Pancreas (tissue), 10 donors: Measurements from ENCODE around the gene LDLRAD4. TPM values are rescaled to one million over a fixed set of nuclear protein-coding genes. Genes with fewer than 3 reads are reported as not detected.

Experiments used
- ATAC-seq, 4 donors: fragments of 200-7000 bp; cut with Tn5 transposase; one replicate each; pipeline versions ENCODE4 v1.8.0 to v1.9.1; 2020; ENCODE audit warnings: mild to moderate bottlenecking in 4 of 4, moderate library complexity in 4 of 4
- DNase-seq, 6 donors: peaks; one replicate each; pipeline ENCODE4 v3.0.0-alpha.2; 2020
- FAIRE-seq: peaks from 2 replicates; lab custom pipeline; 2012; peaks lifted over from hg19 to GRCh38; lab: Jason Lieb, UNC
- H3K27ac ChIP-seq, 4 donors: fragments of 200-600 bp; sonication (generic); 1 replicate in 3 of 4; 2 replicates in 1 of 4; pipeline versions ENCODE4 v1.5.0 to v1.8.0; 2020
- H3K27me3 ChIP-seq, 4 donors: fragments of 200-600 bp; one replicate each; pipeline ENCODE4 v1.8.0; 2021
- H3K36me3 ChIP-seq, 3 donors: fragments of 200-600 bp; sonication (generic) in 1 of 3; one replicate each; pipeline versions ENCODE4 v1.5.0 to v1.8.0; 2020 to 2021
- H3K4me1 ChIP-seq, 3 donors: fragments of 200-600 bp; one replicate each; pipeline ENCODE4 v1.8.0; 2021
- H3K4me3 ChIP-seq, 4 donors: fragments of 200-600 bp; sonication (generic) in 2 of 4; one replicate each; pipeline versions ENCODE4 v1.5.0 to v1.8.0; 2020 to 2021
- H3K9me3 ChIP-seq, 4 donors: fragments of 200-600 bp; one replicate each; pipeline ENCODE4 v1.8.0; 2021
- CTCF ChIP-seq, 4 donors: fragments of 200-600 bp; sonication (generic) in 3 of 4; IDR thresholded peaks; one replicate each; pipeline versions ENCODE4 v1.5.0 to v1.8.0; 2021; ENCODE audit warnings: antibody characterized with exemption in 4 of 4
- WGBS, 2 donors: extraction: QIAGEN DNeasy Blood & Tissue Kit; methylation state at CpG; one replicate each; pipeline ENCODE4 v1.1.7; 2013; 5-methylcytosine and 5-hydroxymethylcytosine counted together
- intact Hi-C, 3 donors: fragments of 100-400 bp; cut with DNase I; formaldehyde crosslinking; loops; one replicate each; pipeline versions ENCODE4 v1.11.1 to v1.14.2; 2022
- polyA plus RNA-seq, 2 donors: library from polyadenylated mRNA; stranded (reverse); fragments of 200-250 nt; gene quantifications; one replicate each; pipeline ENCODE4 v1.2.3, GENCODE V29; 2013
- total RNA-seq, 6 donors: library from RNA; stranded (reverse); fragmentation: NEBNext Ultra II Directional in 4 of 6; extraction: Animal tissue kit (Norgen Biotek cat#: 25700) in 4 of 6; gene quantifications; one replicate each; pipeline versions ENCODE4 v1.2.1 to v1.2.4, GENCODE V29; 2021 to 2023
- donor health status: healthy with polysubstance abuse.
- donor health status: DM: no; HTN: no; CAD: no; lungs with moderate emphysema.
- donor health status: DM: no; HTN: no; CAD: no.
- donor health status: control.
- donor health status: control.
- donor health status: Bipolar disorder and iron deficiency.
- donor health status: DM: yes; HTN: yes; CAD: no.
- donor health status: DM: no; HTN: no; CAD: no.
- donor health status: DM: no; HTN: no; CAD: no.
- donor health status: DM: yes; HTN: yes; CAD: no.

Gene LDLRAD4
- total and polyA plus RNA-seq, 8 donors, result 2.5 to 21.8 (median 5.7) TPM

- Histone ChIP-seq H3K27ac (no peak overlapping the region), H3K4me1 (no peaks in the 10 kb centered on the region), H3K4me3 (no peak overlapping the region), H3K36me3 (no peaks in the 10 kb centered on the region), H3K27me3 (no peaks in the 10 kb centered on the region), H3K9me3 (no peaks in the 10 kb centered on the region)
- 67 to 69% methylated on average over 10 of the region's 10 CpGs for WGBS, 2 donors
- ATAC-seq (no peak), DNase-seq (no peak), FAIRE-seq (no peak)
- intact Hi-C loops, result no loop called here
- no peak for TF ChIP-seq CTCF (IDR thresholded peaks at IDR 0.05)
These were observed 272.6 kb downstream of the LDLRAD4 start for GRCh38 chr18:13491138-13491537.

DNA sequence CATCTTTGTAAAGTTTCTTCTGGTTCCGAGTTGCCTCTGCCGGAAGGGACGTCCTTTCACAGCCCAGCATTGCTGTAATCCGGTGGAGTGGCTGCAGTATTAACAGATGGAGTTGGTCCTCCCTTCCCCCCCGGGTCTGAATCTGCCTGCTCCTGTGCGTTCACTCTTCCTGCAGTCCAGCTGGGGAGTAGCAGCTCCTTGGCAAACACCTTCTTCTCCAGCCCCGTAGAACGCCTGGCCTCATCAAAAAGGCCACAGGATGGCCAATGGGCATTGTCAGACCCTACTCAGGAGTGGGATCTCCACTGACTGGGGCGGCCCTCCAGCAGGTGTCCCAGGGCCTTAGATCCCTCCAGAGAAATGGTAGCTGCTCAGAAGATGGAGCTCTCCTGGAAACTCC is 273.8 kb downstream of the LDLRAD4 start:
- no peak for DNase-seq
- WGBS, 2 donors, result 84% methylated on average over 9 of the region's 9 CpGs
- Histone ChIP-seq H3K4me3 (no peak overlapping the region), H3K4me1 (no peaks in the 10 kb centered on the region), H3K27me3 (no peaks in the 10 kb centered on the region), H3K9me3 (no peaks in the 10 kb centered on the region), H3K27ac (no peak overlapping the region), H3K36me3 (no peaks in the 10 kb centered on the region)
- no peak for TF ChIP-seq CTCF (IDR thresholded peaks at IDR 0.05)
- FAIRE-seq, result no peak
- intact Hi-C loops, result no loop called here
- ATAC-seq, result no peak

DNA sequence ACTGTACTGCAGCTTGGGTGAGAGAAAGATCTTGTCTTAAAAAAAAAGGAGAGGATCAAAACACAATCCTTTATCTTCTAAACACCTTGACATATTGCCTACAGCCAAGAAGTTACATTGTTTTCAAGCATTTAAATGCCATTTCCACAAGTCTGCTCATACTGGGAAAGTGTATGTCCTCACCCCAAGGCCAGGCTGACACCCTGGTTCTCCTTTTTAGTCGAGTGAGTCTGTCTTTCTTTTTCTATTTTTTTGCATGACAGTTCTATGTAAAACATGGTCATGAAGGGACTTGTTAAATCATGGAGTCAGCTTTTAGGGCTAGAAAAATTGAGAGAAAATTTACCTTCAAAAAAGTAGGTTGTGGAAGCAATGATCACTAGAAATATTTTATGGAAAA is 274.5 kb downstream of the LDLRAD4 start:
- Histone ChIP-seq H3K36me3 (no peaks in the 10 kb centered on the region), H3K4me1 (no peaks in the 10 kb centered on the region), H3K4me3 (no peak overlapping the region), H3K27ac (no peak overlapping the region), H3K9me3 (no peaks in the 10 kb centered on the region), H3K27me3 (no peaks in the 10 kb centered on the region)
- DNase-seq, result no peak
- 54 to 66% methylated on average over 1 of the region's 1 CpG for WGBS, 2 donors
- no peak for FAIRE-seq
- intact Hi-C loops, result no loop called here
- no peak for TF ChIP-seq CTCF (IDR thresholded peaks at IDR 0.05)
- ATAC-seq, result no peak

DNA sequence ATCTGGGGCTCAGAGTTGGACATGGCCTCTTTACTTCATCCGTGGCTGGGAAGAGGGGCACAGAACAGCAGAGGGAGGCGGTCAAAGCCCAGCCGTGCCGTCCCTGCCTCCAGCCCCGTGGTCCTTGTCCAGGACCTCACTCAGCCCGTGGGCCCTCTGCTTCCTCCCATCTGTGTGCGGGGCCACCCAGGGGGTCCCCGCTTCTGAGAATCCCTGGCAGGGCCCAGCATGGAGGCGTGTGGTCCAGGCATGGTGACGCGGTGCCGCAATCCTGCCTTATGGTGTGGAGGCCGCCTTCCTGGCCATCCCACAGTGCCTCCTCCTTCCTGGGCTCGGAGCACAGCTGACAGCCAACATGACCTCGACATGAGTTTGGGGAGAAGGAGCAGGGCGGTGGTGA is 275.2 kb downstream of the LDLRAD4 start:
- H3K4me3 ChIP-seq, result no peak overlapping the region
- H3K9me3 ChIP-seq, result no peaks in the 10 kb centered on the region
- intact Hi-C loops, result no loop called here
- no peaks in the 10 kb centered on the region for H3K36me3 ChIP-seq
- no peak for FAIRE-seq
- no peak for DNase-seq
- 83 to 91% methylated on average over 16 of the region's 16 CpGs for WGBS, 2 donors
- H3K27me3 ChIP-seq, result no peaks in the 10 kb centered on the region
- no peak for TF ChIP-seq CTCF (IDR thresholded peaks at IDR 0.05)
- ATAC-seq, result no peak
- no peak overlapping the region for H3K27ac ChIP-seq
- no peaks in the 10 kb centered on the region for H3K4me1 ChIP-seq

DNA sequence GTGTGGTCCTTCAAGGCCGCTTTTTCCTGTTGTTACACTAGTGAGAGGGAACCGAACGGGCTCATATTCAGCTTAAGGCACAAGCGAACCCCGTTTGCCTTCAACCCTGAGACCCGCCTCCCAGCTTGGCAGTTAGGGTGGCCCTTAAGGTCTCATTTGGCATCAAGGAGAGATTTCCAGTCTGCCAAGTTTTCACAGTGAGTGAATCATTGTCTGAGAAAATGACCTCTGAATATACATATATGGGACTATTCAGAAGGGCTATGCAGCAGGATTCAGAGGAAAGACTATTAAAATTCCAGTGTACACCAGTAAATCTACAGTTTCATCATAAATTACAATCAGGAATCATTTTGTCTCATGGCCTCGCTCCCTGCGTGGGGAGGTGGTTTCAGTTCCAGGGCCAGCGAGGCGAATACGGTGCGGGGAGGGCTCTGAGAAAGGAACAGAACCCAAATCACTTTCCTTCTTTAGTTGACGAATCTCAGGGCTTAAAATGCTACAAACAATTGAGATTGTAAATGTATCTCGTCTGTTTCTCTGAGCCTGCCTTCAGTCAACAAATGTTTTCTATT is 276.4 kb downstream of the LDLRAD4 start:
- TF ChIP-seq CTCF (IDR thresholded peaks at IDR 0.05), result no peak
- H3K36me3 ChIP-seq, result no peaks in the 10 kb centered on the region
- WGBS, 2 donors, result 66 to 82% methylated on average over 14 of the region's 14 CpGs
- H3K4me3 ChIP-seq, result no peak overlapping the region
- H3K4me1 ChIP-seq, result no peaks in the 10 kb centered on the region
- peak in 2 of 4 donors; percentile 26 to 45 for ATAC-seq
- no peaks in the 10 kb centered on the region for H3K9me3 ChIP-seq
- no peaks in the 10 kb centered on the region for H3K27me3 ChIP-seq
- DNase-seq, result no peak
- no peak for FAIRE-seq
- intact Hi-C loops, result no loop called here
- peak overlapping the region in 1 of 4 donors; percentile 12 for H3K27ac ChIP-seq
